GM19099 (cell line): ENCODE measurements around the gene SLC47A1.

ENCODE experiments used
- POLR2A ChIP-seq: IDR thresholded peaks from 3 replicates; pipeline ENCODE4 v1.6.1; 2011; ENCODE audit warnings: low read depth; ENCODE audit not compliant: insufficient read length; ENCODE audit errors: extremely low read depth

Gene SLC47A1

DNA sequence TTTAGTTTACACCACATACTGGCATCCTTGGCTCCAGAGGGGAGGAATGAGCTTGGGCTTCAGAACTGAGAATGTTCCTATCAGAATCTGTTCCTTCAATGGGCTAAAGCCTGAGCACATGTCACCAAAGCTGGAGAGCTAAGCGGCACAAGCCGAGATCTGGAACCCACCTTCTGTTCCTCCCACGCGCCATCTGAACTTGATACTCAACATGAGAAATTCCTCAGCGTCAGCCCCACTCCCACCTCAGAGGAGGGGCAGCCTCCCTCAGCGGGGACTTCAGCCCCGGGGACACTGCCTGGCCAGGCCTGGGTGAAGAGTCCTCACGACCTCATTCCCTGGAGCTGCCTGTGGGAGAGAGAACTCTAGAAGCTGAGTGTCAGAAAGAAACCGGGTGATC, 22.8 kb upstream of the SLC47A1 start:
- no peak for TF ChIP-seq POLR2A

- no peak for TF ChIP-seq POLR2A
These were observed 19.7 kb upstream of the SLC47A1 start for GRCh38 chr17:19513897-19514488.

DNA sequence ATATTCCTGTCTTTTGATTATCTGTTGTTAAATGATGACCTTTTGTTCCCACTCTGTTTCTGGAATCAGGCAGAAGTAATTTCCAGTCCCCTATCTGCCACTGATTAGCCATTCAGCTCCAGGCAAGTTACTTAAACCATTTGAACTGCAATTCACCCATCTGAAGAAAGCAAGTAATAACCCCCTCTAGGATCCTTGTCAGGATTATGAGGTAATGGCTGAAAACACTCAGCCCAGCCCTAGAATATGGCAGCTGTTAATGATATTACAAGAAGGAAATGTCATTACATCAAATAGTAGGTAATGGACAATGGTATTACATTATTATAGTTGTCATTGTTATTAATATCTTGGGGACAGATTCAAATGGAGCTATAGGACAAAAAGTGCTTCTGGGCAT, 16.0 kb upstream of the SLC47A1 start:
- TF ChIP-seq POLR2A = no peak

DNA sequence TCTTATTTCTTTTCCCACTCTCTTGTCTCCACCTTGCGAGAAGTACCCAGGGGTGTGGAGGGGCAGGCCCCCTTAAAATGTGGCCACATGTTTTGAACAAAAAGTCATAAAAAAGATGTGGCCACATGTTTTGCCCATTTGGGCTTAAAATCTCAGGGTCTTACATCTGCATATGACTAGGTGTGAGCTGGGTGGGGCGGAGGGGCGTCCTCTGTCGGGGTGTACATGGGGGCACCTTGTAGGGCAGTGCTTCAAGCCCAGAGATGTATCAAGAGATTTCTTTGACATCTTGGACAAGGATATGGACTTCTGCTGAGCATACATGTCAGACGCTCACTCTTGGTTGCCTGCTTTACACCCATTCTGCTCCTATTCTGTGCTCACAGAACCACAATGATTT, 13.0 kb upstream of the SLC47A1 start:
- no peak for TF ChIP-seq POLR2A

DNA sequence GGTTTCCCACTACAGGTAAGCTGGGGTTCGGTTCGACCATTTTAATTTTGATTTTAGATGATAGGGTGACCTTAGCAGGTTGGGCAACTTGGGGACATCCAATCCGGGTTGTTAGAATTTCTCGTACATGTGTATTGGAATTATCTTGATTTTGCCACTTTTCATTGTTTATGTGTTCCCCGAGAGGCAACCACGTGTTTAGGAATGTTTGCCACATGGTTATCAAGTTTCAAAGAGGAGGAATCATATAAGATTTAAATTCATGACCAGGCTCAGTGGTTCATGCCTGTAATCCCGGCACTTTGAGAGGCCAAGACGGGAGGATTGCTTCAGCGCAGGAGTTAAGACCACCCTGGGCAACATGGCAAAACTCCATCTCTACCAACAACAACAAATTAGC, 10.0 kb upstream of the SLC47A1 start:
- no peak for TF ChIP-seq POLR2A

DNA sequence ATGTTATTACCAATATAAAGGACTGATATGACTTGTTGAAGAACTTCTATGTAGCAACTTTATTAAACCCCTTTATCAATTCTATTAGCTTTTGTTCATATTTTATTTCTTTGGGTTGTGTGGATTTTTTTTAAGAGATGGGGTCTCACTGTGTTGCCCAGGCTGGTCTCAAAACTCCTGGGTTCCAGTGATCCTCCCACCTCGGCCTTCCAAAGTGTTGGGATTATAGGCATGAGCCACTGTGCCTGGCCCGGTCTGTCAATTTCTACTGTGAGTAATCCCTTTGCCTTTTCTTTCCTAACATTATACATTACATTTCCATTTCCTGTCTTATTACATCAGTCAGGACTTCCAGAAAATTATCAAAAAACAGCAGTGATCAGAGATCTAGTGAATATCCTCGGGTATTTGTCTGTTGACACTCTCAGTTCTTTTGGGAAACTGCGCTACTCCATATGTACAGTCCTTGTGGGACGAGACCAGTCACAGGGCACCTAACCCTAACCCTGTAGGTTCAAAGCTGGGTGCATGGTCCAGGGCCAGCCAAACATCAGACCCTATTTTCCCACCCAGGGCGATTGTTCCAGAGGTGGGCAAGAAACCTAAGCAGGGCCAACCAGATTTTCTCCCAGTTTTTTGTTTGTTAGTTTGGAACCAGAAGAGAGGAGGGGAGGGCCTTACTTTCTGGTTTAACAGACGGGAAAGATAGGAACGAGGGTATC, 1.7 kb upstream of the SLC47A1 start:
- TF ChIP-seq POLR2A = no peak

DNA sequence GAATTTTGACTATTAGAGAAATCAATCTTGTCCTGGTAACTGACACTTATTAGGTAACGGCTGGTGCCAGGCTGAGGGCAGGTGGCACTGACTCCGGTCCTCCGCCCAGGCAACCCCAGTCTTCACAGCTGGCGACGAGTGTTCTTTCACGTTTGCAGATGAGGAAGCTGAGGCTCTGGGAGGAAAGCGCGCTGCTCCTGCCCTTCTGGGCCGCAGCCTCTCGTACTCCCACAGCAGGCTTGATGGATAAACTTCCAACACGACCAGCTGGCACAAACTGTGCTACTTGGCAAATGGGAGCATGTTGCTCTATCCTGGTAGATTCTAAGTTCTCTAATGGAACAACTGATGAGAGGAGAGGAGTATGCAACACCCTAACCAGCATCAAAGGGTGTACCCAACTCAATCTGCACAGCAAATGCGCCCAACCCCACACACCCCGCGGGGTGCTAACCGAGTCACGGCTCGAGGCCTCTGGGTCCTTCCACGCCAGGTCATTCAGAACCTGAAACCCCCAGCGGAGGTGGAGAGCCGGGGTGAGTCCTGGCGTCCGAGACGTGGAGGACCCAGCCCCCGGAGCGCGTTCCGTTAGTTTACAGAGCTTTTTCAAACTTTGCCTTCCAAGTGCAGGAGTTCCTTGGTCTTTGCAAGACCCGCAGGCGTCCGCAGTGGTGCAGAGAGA, 477 bp upstream of the SLC47A1 start:
- no peak for TF ChIP-seq POLR2A

- TF ChIP-seq POLR2A = no peak
These were observed 1.0 kb downstream of the SLC47A1 start for GRCh38 chr17:19534562-19535149.

DNA sequence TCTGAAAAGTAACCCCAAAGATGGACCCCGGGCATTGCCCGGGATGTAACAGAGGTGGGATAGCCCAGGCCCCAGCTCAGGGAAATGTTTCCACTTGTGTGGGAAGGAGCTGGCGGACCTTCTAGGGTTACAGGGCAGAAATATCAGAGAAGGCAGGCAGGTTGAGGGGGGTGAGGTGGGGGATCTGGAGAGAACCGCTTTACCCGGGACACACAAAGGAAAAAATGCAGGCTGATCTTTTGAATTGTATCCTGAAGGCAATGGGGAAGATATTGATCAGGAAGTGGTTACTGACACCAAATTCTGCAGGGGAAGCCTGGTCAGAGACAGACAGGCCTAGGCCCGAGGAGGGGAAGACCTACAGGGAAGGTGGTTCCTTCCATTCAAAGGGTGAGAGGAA, 3.5 kb downstream of the SLC47A1 start:
- no peak for TF ChIP-seq POLR2A

DNA sequence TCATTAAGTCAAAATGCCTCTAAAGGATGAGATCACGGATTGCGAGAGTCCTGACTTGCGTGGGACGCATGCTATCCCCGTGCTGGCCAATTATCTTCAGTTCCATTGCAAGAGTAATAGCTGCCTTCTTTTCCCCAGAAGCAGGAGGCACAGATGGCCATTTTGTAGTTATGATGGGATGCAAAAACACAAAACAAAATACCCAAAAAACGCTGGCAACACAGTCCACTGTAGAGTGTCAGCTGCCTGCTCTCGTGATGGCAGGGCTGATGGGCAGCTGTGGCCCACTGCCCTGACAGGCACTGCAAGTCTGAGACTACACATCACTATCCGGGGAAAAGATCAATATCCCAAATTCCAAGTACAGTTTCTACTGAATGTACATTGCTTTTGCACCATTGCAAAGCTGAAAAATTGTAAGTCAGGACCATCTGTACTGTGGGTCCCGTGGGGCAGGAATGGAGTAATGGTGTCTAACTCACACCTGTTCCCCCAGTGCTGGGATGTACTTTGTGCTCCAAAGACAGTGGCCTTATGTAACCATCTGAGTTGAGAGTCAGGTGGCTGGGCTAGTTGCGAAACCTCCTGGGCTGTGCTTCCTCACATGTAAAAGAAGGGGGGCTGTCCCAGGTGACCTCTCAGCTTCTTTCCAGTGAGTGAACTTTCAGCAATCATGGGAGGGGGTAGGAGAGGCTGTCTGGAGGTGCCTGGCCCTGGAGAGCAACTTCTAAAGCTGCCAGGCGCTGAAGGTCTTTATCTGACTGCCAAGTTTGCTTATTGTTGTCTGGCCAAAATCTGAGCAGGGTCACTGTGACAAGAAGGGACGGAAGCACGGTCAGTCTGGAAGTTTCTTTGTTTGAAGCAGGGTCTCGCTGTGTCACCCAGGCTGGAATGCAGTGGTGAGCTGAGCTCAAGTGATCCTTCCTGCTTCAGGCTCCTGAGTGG, 4.7 kb downstream of the SLC47A1 start:
- TF ChIP-seq POLR2A = no peak

DNA sequence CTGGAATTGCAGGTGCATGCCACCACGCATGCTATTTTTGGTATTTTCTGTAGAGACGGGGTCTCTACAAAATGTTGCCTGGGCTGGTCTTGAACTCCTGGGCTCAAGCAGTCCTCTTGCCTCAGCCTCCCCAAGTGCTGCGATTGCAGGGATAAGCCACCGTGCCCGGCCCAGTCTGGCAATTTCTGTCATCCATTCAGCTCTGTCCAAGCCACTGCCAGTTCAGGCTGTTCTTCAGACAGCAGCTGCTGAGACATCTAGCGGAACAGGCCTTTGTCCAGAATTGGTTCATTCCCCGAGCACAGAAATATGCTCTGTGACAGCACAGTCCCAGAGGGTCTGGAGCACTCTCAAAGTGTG, 5.4 kb downstream of the SLC47A1 start:
- no peak for TF ChIP-seq POLR2A

GRCh38 chr17:19539841-19540311, 6.2 kb downstream of the SLC47A1 start:
- TF ChIP-seq POLR2A = no peak

DNA sequence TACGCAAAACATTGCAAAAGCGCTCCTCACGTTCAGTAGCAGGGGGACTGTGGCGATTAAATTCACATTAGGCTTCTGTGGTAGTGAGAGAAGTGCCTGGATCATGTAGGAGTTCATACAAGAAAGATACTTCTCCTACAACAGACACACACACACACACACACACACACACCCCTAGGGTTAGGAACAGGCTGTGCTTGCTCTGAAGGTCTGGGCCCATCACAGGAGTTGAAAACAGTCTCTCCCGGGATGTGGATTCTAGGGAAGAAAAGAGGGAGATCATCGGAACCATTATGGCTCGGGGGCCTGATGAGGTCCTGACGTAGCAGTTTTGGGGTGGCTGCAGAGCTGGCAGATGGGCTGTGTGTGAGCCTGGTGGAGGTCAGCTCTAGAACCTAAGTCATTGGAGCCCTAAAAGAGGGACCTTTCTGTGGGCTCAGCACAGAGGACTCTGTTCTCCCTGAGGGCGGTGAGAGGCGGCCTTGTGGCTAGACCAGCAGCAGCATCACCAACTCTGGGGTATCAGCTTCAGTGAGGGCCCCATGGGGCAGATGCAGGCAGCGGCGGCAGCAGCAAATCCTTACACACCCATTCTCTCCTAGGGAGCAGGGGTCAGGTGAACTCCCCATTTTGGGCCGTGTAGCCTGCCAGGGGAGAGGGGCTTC, 7.2 kb downstream of the SLC47A1 start:
- no peak for TF ChIP-seq POLR2A

- TF ChIP-seq POLR2A = no peak
These were observed 7.8 kb downstream of the SLC47A1 start for GRCh38 chr17:19541445-19541844.
